Spleen (tissue), 11 donors: ENCODE data around the gene COL4A2. TPM values are rescaled to one million over a fixed set of nuclear protein-coding genes. Genes with fewer than 3 reads are reported as not detected.

Experiments
- DNase-seq: peaks from one replicate; pipeline ENCODE4 v3.0.0-alpha.2; 2020
- H3K27ac ChIP-seq, 8 donors: fragments of 200-600 bp; sonication (generic) in 7 of 8; 1 replicate in 4 of 8; 2 replicates in 4 of 8; pipeline versions ENCODE4 v1.5.0 to v1.8.0; 2016 to 2021; ENCODE audit warnings: inconsistent platforms in 4 of 8, mild to moderate bottlenecking in 4 of 8, moderate library complexity in 1 of 8
- H3K27me3 ChIP-seq, 7 donors: fragments of 200-600 bp; sonication (generic) in 6 of 7; replicated peaks in 1 of 7; 1 replicate in 4 of 7; 2 replicates in 3 of 7; pipeline versions ENCODE4 v1.5.0 to v1.8.0; 2016 to 2021; ENCODE audit warnings: inconsistent platforms in 3 of 7, mild to moderate bottlenecking in 1 of 7
- H3K36me3 ChIP-seq, 6 donors: fragments of 200-600 bp; sonication (generic) in 5 of 6; 1 replicate in 4 of 6; 2 replicates in 2 of 6; pipeline versions ENCODE4 v1.5.0 to v1.8.0; 2016 to 2021; ENCODE audit warnings: inconsistent platforms in 2 of 6
- H3K4me1 ChIP-seq, 6 donors: fragments of 200-600 bp; sonication (generic) in 5 of 6; 1 replicate in 3 of 6; 2 replicates in 3 of 6; pipeline versions ENCODE4 v1.5.0 to v1.8.0; 2016 to 2021; ENCODE audit warnings: inconsistent platforms in 3 of 6
- H3K4me3 ChIP-seq, 8 donors: fragments of 200-600 bp; sonication (generic) in 7 of 8; 1 replicate in 4 of 8; 2 replicates in 4 of 8; pipeline versions ENCODE4 v1.5.0 to v1.8.0; 2016 to 2021; ENCODE audit warnings: inconsistent platforms in 4 of 8, mild to moderate bottlenecking in 4 of 8, moderate library complexity in 2 of 8
- H3K9me3 ChIP-seq, 8 donors: fragments of 200-600 bp; sonication (generic) in 7 of 8; 1 replicate in 4 of 8; 2 replicates in 4 of 8; pipeline versions ENCODE4 v1.5.0 to v1.8.0; 2016 to 2021; ENCODE audit warnings: inconsistent platforms in 4 of 8
- POLR2A ChIP-seq, 3 donors: fragments of 450-650 bp; IDR thresholded peaks; one replicate each; pipeline ENCODE4 v1.5.1; 2017; ENCODE audit warnings: antibody characterized with exemption in 3 of 3, mild to moderate bottlenecking in 1 of 3
- POLR2AphosphoS5 ChIP-seq, 3 donors: sonication (generic); formaldehyde crosslinking; IDR thresholded peaks; one replicate each; pipeline ENCODE4 v1.5.1; 2017; ENCODE audit warnings: antibody characterized with exemption in 3 of 3
- WGBS, 5 donors: extraction: QIAGEN DNeasy Blood & Tissue Kit in 3 of 5; methylation state at CpG; one replicate each; pipeline versions ENCODE4 v1.1.5 to v1.1.7; 2013 to 2018; 5-methylcytosine and 5-hydroxymethylcytosine counted together
- intact Hi-C: fragments of 100-400 bp; cut with DNase I; formaldehyde crosslinking; loops from one replicate; pipeline ENCODE4 v1.15.0; 2023; ENCODE audit warnings: low total_unique reads
- polyA plus RNA-seq, 3 donors: library from polyadenylated mRNA; stranded (reverse); fragments of 200-250 nt; gene quantifications; one replicate each; pipeline ENCODE4 v1.2.1, GENCODE V29; 2013
- total RNA-seq, 7 donors: library from RNA; depleted of rRNA in 3 of 7; stranded (reverse); fragments of >200 nt in 3 of 7; fragmentation: NEBNext Ultra II Directional in 4 of 7; extraction: Animal tissue kit (Norgen Biotek cat#: 25700) in 4 of 7; gene quantifications; one replicate each; pipeline versions ENCODE4 v1.1.0 to v1.2.1, GENCODE V29; 2016 to 2021
- TF ChIP-seq, protein P1 (sequence below), 11 experiments: fragments of 200-600 bp in 7 of 11; fragments of 450-650 bp in 4 of 11; sonication (generic) in 4 of 11; IDR thresholded peaks in 8 of 11; conservative IDR thresholded peaks in 3 of 11; 1 replicate in 7 of 11; 2 replicates in 4 of 11; pipeline versions ENCODE4 v1.4.0 to v1.8.0; 2016 to 2021; ENCODE audit warnings: antibody characterized with exemption in 11 of 11, inconsistent platforms in 4 of 11, mild to moderate bottlenecking in 1 of 11
- donor health status: healthy with polysubstance abuse.
- donor health status: DM: no; HTN: no; CAD: no; lungs with moderate emphysema.
- donor health status: DM: no; HTN: no; CAD: no.
- donor health status: Bipolar disorder and iron deficiency.
- donor health status: healthy.
- donor health status: DM: no; HTN: no; CAD: no.
- donor health status: DM: yes; HTN: yes; CAD: no.

COL4A2 gene
- total and polyA plus RNA-seq, 10 donors, result 52.6 to 712 (median 337) TPM

DNA sequence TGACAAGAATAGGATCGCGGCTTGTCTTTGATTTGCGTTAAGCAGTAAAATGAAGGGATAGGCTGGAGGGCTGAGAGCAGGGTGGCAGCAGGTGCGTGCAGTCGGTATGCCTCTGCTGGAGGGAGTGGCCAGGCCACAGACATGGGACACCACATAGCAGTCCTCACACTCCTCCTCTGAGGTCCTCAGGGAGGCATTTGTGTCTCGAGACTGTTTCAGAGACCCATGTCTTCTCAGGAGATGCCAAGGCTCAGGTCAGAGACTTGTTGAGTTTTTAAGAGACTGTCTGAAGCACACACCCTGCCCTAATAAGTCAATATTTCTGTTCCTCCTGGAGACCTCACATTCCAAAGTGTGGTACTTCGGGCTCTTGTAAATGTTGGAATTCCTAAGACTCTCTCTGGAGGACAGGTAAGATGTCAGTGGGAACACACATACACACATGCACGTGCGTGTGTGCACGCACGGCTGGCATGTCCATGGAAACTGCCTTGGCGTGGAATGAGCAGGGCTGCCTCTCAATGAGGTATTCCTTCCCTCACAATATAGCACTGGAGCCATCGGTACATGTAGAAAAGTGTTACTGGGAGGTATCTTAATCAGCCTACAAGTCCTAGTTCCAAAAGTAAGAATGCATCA is 46.4 kb downstream of the COL4A2 start:
- no peaks in the 10 kb centered on the region for H3K27me3 ChIP-seq
- no peak for TF ChIP-seq POLR2AphosphoS5 (IDR thresholded peaks at IDR 0.05)
- TF ChIP-seq, protein P1, sequence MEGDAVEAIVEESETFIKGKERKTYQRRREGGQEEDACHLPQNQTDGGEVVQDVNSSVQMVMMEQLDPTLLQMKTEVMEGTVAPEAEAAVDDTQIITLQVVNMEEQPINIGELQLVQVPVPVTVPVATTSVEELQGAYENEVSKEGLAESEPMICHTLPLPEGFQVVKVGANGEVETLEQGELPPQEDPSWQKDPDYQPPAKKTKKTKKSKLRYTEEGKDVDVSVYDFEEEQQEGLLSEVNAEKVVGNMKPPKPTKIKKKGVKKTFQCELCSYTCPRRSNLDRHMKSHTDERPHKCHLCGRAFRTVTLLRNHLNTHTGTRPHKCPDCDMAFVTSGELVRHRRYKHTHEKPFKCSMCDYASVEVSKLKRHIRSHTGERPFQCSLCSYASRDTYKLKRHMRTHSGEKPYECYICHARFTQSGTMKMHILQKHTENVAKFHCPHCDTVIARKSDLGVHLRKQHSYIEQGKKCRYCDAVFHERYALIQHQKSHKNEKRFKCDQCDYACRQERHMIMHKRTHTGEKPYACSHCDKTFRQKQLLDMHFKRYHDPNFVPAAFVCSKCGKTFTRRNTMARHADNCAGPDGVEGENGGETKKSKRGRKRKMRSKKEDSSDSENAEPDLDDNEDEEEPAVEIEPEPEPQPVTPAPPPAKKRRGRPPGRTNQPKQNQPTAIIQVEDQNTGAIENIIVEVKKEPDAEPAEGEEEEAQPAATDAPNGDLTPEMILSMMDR (IDR thresholded peaks at IDR 0.05 in 8 of 11, conservative IDR thresholded peaks at IDR 0.05 in 3 of 11), result no peak
- no peak for TF ChIP-seq POLR2A (IDR thresholded peaks at IDR 0.05)
- DNase-seq, result no peak
- H3K9me3 ChIP-seq, result no peaks in the 10 kb centered on the region
- 90 to 95% (median 92%) methylated on average over 13 of the region's 13 CpGs for WGBS, 5 donors
- intact Hi-C loops, result no loop called here
- no peak overlapping the region for H3K4me3 ChIP-seq
- H3K4me1 ChIP-seq, result peaks cover 8 to 40% (median 23%) of the 10 kb centered on the region in 6 donors
- peaks cover 0 to 12% (median 0%) of the 10 kb centered on the region in 6 donors for H3K36me3 ChIP-seq
- peak overlapping the region in 1 of 8 donors; percentile 11 for H3K27ac ChIP-seq

DNA sequence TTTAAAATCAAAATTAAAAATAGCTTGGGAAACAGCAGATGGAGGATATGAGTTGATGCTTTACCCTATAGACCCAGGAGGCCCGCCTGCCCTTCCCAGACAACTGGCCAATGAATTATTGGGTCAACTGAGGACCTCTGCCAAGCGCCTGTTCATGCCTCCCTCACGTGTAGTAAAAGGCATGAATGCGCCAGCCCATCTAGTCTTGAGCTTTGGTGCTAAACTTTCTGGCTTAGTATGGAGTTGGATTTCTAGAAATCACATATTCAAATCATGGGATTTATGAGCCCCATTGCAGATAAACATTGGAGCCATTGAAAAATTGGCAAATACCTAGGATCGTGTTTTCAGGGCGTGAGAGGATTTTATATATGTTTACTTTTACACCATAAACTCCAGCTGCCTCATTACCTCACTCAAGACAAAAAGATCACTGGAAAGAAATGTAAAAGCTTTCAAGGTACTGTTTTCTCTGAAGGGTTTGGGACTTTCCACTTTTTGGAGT is 47.1 kb downstream of the COL4A2 start:
- Histone ChIP-seq H3K27ac (no peak overlapping the region), H3K4me3 (no peak overlapping the region), H3K36me3 (peaks cover 0 to 14% (median 0%) of the 10 kb centered on the region in 6 donors), H3K9me3 (no peaks in the 10 kb centered on the region), H3K4me1 (peaks cover 4 to 33% (median 20%) of the 10 kb centered on the region in 6 donors), H3K27me3 (no peaks in the 10 kb centered on the region)
- TF ChIP-seq, protein P1 (IDR thresholded peaks at IDR 0.05 in 8 of 11, conservative IDR thresholded peaks at IDR 0.05 in 3 of 11), result no peak
- TF ChIP-seq POLR2A (IDR thresholded peaks at IDR 0.05) (no peak), POLR2AphosphoS5 (IDR thresholded peaks at IDR 0.05) (no peak)
- no peak for DNase-seq
- intact Hi-C loops, result no loop called here
- 80 to 92% (median 89%) methylated on average over 6 of the region's 6 CpGs for WGBS, 5 donors

DNA sequence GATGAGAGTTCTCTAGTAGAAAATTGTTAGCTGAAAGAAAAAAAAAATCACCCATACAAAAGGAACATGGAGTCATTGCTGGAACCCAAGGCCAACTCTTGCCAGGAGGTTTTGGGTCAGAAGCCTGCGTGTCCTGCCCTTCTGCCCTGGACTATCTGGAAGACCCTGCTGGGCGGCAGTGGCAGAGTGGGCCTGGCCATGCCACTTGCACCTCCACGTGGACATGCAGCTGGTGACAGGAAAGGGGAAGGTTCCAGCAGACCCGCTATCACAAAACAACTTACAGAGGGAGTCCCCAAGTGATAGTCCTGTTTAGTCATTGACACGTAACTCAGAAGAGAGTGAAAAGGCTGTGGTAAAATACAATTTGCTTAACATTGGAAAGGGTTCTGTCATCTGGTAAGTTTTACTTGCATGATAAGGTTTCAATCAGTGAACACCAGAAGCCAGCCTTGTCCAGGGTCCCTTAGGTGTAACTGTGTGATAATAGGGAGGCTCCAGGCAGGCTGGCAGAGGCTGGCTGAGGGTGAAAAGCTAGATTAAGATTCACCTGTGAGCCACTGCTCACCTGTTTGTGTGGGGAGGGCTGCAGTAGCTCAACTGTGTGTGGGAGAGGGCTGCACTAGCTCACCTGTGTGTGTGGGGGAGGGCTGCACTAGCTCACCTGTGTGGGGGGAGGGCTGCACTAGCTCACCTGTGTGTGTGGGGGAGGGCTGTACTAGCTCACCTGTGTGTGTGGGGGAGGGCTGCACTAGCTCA is 47.8 kb downstream of the COL4A2 start:
- H3K9me3 ChIP-seq, result no peaks in the 10 kb centered on the region
- peaks cover 0 to 18% (median 0%) of the 10 kb centered on the region in 6 donors for H3K36me3 ChIP-seq
- no peak overlapping the region for H3K27ac ChIP-seq
- H3K4me1 ChIP-seq, result peaks cover 0 to 26% (median 14%) of the 10 kb centered on the region in 6 donors
- H3K27me3 ChIP-seq, result no peaks in the 10 kb centered on the region
- no peak overlapping the region for H3K4me3 ChIP-seq
- intact Hi-C loops, result no loop called here
- DNase-seq, result no peak
- TF ChIP-seq POLR2AphosphoS5 (IDR thresholded peaks at IDR 0.05) (peak in 1 of 3 donors; percentile 12), POLR2A (IDR thresholded peaks at IDR 0.05) (no peak)
- WGBS, 5 donors, result 72 to 86% (median 79%) methylated on average over 5 of the region's 5 CpGs

DNA sequence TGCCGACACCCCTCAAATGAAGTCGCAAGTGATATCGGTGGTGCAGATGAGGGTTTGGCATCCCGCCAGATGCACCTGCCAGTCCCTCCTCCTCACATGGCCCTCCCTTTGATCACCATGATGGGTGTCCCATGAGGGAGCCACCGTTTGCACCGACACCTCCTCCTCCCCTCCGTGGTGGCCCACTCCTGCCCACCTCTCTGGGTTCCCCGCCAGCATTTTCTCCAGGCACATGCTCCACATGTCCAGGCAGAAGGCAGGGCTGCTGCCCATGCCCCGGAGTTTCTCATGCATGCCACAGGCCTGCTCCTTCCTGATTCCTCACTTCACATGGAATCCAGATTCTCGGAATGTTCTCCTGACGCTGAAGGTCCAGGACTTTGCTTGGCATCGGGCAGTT is 49.3 kb downstream of the COL4A2 start:
- H3K36me3 ChIP-seq, result peaks cover 0 to 18% (median 0%) of the 10 kb centered on the region in 6 donors
- WGBS, 5 donors, result 78 to 87% (median 80%) methylated on average over 8 to 12 of the region's 12 CpGs
- H3K4me1 ChIP-seq, result peaks cover 0 to 29% (median 11%) of the 10 kb centered on the region in 6 donors
- intact Hi-C loops, result no loop called here
- H3K27ac ChIP-seq, result no peak overlapping the region
- no peaks in the 10 kb centered on the region for H3K27me3 ChIP-seq
- DNase-seq, result no peak
- H3K9me3 ChIP-seq, result no peaks in the 10 kb centered on the region
- H3K4me3 ChIP-seq, result no peak overlapping the region
- TF ChIP-seq, protein P1 (IDR thresholded peaks at IDR 0.05 in 8 of 11, conservative IDR thresholded peaks at IDR 0.05 in 3 of 11), result no peak
- TF ChIP-seq POLR2A (IDR thresholded peaks at IDR 0.05), result no peak
- TF ChIP-seq POLR2AphosphoS5 (IDR thresholded peaks at IDR 0.05), result peak in 1 of 3 donors; percentile 51
